Measurements from ENCODE around the gene UNC5C.
A peak's percentile ranks its signal among the peaks of the same experiment; 100 is the strongest.

Gene UNC5C

GRCh38 chr4:95217197-95217596 lies 331.6 kb downstream of the UNC5C start:
- DNase-seq (ENCODE audit: low spot score): no peak

DNA sequence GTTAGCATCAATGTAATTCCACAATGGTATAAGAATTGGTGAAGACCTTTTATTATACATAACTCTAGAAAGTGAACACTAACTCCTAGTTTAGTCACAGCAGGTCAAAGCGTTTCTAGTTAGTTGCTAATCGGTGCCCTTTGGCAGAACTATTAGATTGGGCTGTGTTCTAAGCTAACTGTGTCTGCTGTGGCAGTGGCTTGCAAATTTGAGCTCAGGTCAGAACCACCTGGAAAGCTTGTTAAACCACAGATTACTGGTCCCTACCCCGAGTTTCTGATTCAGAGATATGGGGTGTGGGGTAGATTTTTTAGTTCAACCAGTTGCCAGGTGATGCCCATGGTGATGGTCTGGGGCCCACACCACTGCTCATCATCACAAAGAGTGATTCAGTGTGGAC lies 332.1 kb downstream of the UNC5C start:
- DNase-seq (ENCODE audit: low spot score): no peak

DNA sequence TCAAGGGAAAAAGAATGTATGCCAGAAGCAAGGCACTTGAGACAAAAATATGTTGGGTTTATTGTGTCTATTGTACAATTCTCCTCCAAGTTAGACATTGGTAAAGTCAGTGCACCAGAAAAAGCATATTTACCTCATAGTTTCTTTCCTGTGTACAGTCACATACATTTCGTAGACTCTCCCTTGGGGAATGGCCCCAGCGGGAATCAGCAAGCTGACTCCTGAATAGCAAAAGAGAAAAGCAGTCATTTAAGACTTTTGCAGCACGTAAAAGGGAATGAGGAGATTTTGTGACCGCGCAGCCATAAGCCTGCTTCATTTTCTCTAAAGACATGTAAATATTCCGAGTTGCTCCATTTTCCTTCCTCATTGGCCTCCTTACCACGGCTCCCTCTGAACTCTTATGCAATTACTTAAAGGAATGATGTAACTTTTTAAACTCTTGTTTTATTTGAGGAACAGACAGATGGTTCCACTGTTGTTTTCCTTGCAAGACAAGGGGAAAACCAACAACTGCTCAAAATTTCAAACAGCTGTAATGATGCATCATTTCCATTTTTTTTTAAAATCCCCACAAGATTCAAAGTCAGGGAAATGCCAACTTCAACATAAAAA lies 332.7 kb downstream of the UNC5C start:
- no peak for DNase-seq (ENCODE audit: low spot score)

GRCh38 chr4:95215043-95215442 lies 333.7 kb downstream of the UNC5C start:
- DNase-seq (ENCODE audit: low spot score): no peak

GRCh38 chr4:95214408-95214807 lies 334.4 kb downstream of the UNC5C start:
- DNase-seq (ENCODE audit: low spot score): no peak

DNA sequence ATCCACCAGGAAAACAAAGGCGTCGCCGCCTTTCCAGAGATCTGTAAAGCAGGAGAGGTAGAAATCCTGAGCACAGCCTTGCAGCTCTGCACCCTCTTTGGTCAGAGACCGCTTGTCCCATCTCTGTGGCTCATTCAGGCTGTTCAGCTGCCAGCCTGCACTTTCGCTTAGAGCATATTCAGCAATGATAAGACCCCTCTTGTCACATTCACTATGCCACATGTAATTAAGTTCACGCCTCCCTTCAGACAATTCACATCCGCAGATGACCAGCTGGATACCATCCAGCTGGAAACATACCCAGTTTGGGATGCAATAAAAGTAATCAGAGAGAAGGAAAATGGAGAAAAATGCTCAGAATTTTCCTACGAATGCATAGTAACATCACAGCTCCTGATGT lies 335.4 kb downstream of the UNC5C start:
- no peak for DNase-seq (ENCODE audit: low spot score)

GRCh38 chr4:95212692-95213091 lies 336.1 kb downstream of the UNC5C start:
- no peak for DNase-seq (ENCODE audit: low spot score)

DNA sequence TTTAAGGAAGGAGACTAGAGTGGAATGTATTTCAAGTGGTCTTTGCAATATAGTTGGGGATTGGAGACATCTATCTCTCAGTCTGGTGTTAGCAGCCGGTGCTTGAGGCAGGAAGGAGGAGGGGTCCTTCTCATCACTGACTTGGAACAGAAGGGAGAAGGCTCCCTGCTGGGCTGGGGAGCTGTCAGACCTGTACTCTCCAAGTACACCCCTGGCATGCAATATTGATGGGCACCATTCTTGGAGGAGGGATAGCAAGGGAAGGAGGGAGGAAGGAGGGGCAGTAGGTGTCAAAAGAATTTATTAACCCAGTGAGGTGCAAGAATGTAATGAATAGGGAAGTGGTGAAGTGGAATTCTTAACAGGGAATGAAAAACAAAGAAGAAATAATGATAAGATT lies 338.8 kb downstream of the UNC5C start:
- no peak for DNase-seq (ENCODE audit: low spot score)

DNA sequence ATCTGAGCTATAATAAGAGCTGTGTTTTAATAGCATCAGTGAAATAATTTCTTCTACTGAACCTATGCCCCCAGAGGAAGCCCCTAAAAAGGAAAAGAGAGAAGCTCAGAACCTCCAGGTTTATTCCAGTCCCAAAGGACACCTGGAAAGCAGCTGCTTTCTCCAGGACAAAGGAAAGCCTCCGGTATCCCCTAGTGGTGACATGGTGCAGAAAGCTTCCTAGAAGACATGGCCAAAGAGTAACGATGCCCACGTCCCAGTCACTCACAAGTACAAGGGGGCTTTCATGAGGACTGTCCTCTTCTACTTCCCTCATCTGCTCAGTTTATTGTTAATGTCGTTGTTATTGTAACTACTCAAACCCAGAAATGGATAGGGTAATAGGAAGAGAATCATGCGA lies 343.9 kb downstream of the UNC5C start:
- DNase-seq (ENCODE audit: low spot score): no peak

GRCh38 chr4:95204267-95204844 lies 344.4 kb downstream of the UNC5C start:
- no peak for DNase-seq (ENCODE audit: low spot score)

- DNase-seq (ENCODE audit: low spot score): no peak
Observed at GRCh38 chr4:95198961-95199360, 349.8 kb downstream of the UNC5C start.

- DNase-seq (ENCODE audit: low spot score): no peak
Observed at GRCh38 chr4:95197353-95197752, 351.4 kb downstream of the UNC5C start.

DNA sequence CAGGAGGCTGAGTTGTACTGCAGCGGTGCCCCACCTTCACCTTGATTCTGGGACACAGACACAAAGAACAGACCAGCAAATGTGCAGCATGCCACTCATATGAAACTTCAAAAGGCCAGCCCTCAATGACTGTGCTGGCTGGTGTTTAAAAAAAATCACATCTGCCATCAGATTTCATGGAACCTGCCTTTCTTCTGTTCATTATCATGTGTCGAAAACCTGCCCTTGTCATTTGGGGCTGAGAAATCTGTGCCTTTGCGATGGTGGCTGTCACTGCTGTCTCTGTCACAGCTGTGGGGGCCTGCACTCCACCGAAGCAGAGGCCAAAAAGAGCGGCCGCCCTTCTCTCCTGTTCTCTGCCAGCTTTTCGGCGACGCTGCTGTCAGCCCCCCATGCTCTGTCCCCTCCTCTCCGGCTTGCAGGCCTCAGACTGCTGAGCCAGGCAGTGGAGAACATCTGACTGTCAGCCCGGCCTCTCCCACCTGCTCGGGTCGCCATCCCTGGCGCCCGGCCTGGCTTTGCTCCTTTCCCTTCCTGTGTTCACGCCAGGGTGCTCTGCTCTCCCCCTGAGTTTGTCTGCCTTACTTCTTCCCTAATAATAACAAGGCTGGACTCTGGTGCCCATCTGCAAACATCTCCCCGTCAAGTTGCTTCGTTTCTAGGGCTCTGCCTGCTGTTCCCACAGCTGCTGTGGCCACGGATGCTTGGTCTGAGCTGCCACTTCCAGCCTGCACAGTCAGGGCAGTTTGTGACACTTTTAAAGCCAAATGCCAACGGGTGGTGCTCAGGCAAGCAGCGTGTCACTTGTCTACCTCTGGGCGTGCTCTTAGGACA lies 355.2 kb downstream of the UNC5C start:
- DNase-seq (ENCODE audit: low spot score): no peak

GRCh38 chr4:95191537-95191936 lies 357.2 kb downstream of the UNC5C start:
- no peak for DNase-seq (ENCODE audit: low spot score)

DNA sequence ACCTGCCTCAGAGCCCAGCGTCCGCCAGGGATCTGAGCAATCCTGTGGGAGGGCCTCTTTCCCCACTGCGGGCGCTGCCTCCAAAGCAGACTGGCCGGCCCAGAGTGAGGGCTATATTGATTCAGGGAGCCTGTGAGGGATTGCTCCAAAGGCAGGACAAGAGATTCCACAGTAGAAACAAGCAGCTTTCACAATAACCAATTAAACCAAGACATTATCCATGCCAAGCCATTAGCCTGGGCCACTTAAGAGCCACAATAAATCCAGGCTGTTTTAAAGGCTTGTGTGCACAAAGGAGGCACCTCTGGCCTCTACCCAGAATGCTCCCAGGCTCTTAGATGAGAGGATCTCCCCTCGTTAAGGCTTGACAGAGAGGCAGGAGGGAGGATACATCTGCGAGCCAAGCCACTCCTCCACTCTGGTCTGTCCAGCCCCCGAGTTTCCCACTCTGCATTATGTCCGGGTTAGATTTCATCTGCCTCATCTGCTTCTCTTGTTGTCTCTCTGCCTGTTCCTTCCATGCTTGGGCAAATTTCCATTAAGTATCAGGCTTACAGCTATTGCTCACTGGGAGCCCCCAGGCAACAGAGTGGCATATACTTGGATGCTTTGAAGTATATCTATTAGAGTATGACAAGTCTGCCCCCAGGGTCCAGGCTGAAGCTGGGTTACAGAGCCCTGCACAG lies 357.9 kb downstream of the UNC5C start:
- no peak for DNase-seq (ENCODE audit: low spot score)

DNA sequence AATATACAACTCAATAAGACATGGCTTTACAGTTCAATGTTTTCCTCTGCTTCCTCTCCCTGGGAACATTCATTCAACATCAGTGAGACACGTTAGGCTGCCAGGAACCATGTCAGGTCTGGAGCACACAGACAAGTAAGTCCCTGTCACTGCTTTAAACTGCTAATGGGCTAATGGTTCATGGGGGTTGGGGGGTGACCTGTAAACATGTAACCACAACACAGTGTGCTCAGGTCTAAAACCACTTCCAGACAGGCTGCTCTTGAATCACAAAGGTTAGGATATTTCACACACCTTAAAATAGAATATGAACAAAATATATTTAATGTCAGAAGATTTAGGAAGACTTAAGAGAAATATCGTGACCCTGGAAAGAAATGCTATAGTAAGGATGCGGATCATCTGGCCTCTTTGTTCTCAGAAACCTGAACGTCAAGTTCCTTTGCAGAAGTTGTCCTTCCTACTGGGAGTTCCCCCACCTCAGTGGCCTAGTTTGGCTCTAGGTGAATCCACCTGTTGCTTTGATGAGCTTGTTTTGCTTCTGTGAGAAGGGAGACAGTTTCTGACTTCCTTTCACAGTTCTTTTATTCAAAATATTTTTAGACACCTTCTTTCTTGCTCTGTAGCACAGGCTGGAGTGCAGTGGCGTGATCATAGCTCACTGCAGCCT lies 359.9 kb downstream of the UNC5C start:
- DNase-seq (ENCODE audit: low spot score): no peak

GRCh38 chr4:95186666-95187065 lies 362.1 kb downstream of the UNC5C start:
- DNase-seq (ENCODE audit: low spot score): no peak

- peak; percentile 59 for DNase-seq (ENCODE audit: low spot score)
Observed at GRCh38 chr4:95183656-95184408, 364.9 kb downstream of the UNC5C start.

GRCh38 chr4:95181996-95182306 lies 366.8 kb downstream of the UNC5C start:
- no peak for DNase-seq (ENCODE audit: low spot score)

DNA sequence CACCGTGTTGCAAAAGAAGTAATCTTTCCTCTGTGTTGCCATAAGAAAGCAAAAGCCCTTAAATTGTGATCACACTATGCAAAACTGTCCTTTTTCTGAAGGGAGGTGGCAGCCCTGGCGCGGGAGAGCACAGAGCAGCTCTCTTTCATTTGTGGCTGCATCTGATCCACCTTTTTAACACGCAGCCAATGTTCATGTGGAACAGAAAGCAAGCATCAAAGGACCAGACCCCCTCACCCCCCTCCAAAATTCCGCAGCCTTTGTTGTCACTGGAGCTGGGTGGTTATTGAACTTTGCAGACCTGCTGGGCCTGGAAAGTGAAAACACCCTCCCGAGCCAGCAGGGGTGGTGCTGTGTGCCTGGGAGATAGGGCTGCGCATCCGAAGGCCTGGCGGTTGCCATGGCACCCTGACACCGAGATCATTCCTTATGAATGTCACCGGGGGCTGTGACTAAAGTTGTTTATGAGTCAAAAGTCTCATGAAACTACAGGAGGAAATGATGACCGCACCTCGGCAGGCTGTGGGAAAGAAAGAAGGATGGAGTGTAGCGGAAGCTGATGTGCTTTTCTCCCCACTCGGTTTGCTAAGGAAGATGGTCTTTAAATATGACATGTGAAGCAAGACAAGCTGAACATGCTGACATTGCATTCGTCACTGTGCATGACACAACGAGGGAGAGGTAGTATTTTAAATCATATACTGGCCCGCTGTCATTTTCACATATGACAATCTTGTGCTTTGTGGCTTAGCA lies 367.4 kb downstream of the UNC5C start:
- DNase-seq (ENCODE audit: low spot score): no peak

All from COLO829 (cell line).